ENCODE results near the gene HERC2.

- no peak for TF ChIP-seq CTCF (IDR thresholded peaks at IDR 0.05; ENCODE audit: low read depth, low read length)
- TF ChIP-seq POLR2A (IDR thresholded peaks at IDR 0.05; ENCODE audit: extremely low read depth, insufficient read length) = no peak
- no peak for TF ChIP-seq MYC (IDR thresholded peaks at IDR 0.05; ENCODE audit: low read depth, low read length)
- TF ChIP-seq MAX (IDR thresholded peaks at IDR 0.05; ENCODE audit: low read depth, low read length) = no peak
These were observed 242.5 kb downstream of the HERC2 start for GRCh38 chr15:28079313-28079969.
